OCI-LY3 (cell line): ENCODE data around the gene RAPGEF3.

Source experiments
- H2AFZ ChIP-seq: fragments of 200-600, 300-600 bp; shearing (Covaris generic); 2 replicates; pipeline ENCODE4 v1.6.0; 2014; ENCODE audit warnings: antibody characterized with exemption, low read depth, low read length
- H3K27ac ChIP-seq: fragments of 200-600, 300-600 bp; sonication (generic); 2 replicates; pipeline ENCODE4 v1.5.1; 2014; ENCODE audit warnings: mild to moderate bottlenecking, low read length, moderate library complexity, mixed read lengths
- H3K27me3 ChIP-seq: fragments of 200-600, 300-600 bp; sonication (generic); 2 replicates; pipeline ENCODE4 v1.6.1; 2014; ENCODE audit warnings: low read depth, low read length, mixed read lengths
- H3K36me3 ChIP-seq: fragments of 200-600, 300-600 bp; sonication (generic); replicated peaks from 2 replicates; pipeline ENCODE3; 2014; ENCODE audit warnings: low read depth, low read length, mixed read lengths
- H3K4me1 ChIP-seq: fragments of 300-600, 200-600 bp; sonication (generic); 2 replicates; pipeline ENCODE4 v1.6.1; 2014; ENCODE audit warnings: low read length, mixed read lengths
- H3K4me2 ChIP-seq: fragments of 200-600, 300-600 bp; sonication (generic); 2 replicates; pipeline ENCODE4 v1.6.1; 2014; ENCODE audit warnings: low read length, mixed read lengths
- H3K4me3 ChIP-seq: fragments of 300-600, 200-600 bp; sonication (generic); 2 replicates; pipeline ENCODE4 v1.5.1; 2014; ENCODE audit warnings: antibody characterized with exemption, mild to moderate bottlenecking, low read length, moderate library complexity
- H3K79me2 ChIP-seq: fragments of 300-600, 200-600 bp; shearing (Covaris generic); 2 replicates; pipeline ENCODE4 v1.6.1; 2014; ENCODE audit warnings: mild to moderate bottlenecking, low read length, mixed read lengths
- H3K9ac ChIP-seq: fragments of 300-600, 200-600 bp; shearing (Covaris generic); 2 replicates; pipeline ENCODE4 v1.6.0; 2014; ENCODE audit warnings: mild to moderate bottlenecking, low read length, moderate library complexity
- H3K9me3 ChIP-seq: fragments of 200-600, 300-600 bp; shearing (Covaris generic); 2 replicates; pipeline ENCODE4 v1.6.1; 2014; ENCODE audit warnings: low read length, mixed read lengths; ENCODE audit not compliant: insufficient read depth
- H4K20me1 ChIP-seq: fragments of 200-600, 300-600 bp; sonication (generic); 2 replicates; pipeline ENCODE4 v1.6.1; 2016; ENCODE audit warnings: low read length, mixed read lengths; ENCODE audit not compliant: insufficient read depth
- CTCF ChIP-seq: fragments of 200-600, 300-600 bp; sonication (generic); IDR thresholded peaks from 2 replicates; pipeline ENCODE4 v1.5.1; 2014; ENCODE audit warnings: antibody characterized with exemption, low read length, low read depth
- EZH2phosphoT487 ChIP-seq: fragments of 200-600 bp; shearing (Covaris generic); IDR thresholded peaks from 2 replicates; pipeline ENCODE4 v1.6.1; 2018; ENCODE audit warnings: antibody characterized with exemption, mixed run types, low read depth

The RAPGEF3 gene

GRCh38 chr12:47790676-47791350, 32.1 kb upstream of the RAPGEF3 start:
- TF ChIP-seq CTCF: no peak
- no peak for TF ChIP-seq EZH2phosphoT487
- H2AFZ ChIP-seq: no peak overlapping the region
- no peaks in the 10 kb centered on the region for H3K9me3 ChIP-seq
- no peak overlapping the region for H3K4me3 ChIP-seq
- H3K9ac ChIP-seq: no peak overlapping the region
- no peaks in the 10 kb centered on the region for H3K79me2 ChIP-seq
- no peaks in the 10 kb centered on the region for H3K27me3 ChIP-seq
- peaks cover 57% of the 10 kb centered on the region for H3K36me3 ChIP-seq
- no peaks in the 10 kb centered on the region for H3K4me1 ChIP-seq
- H3K27ac ChIP-seq: no peak overlapping the region
- no peaks in the 10 kb centered on the region for H4K20me1 ChIP-seq
- H3K4me2 ChIP-seq: no peak overlapping the region

GRCh38 chr12:47789712-47790489, 31.2 kb upstream of the RAPGEF3 start:
- Histone ChIP-seq H3K27ac (no peak overlapping the region), H3K27me3 (no peaks in the 10 kb centered on the region), H2AFZ (no peak overlapping the region), H3K4me1 (no peaks in the 10 kb centered on the region), H4K20me1 (no peaks in the 10 kb centered on the region), H3K36me3 (peaks cover 63% of the 10 kb centered on the region), H3K9ac (no peak overlapping the region), H3K4me2 (no peak overlapping the region), H3K4me3 (no peak overlapping the region), H3K79me2 (no peaks in the 10 kb centered on the region), H3K9me3 (no peaks in the 10 kb centered on the region)
- TF ChIP-seq CTCF (no peak), EZH2phosphoT487 (no peak)

- Histone ChIP-seq H3K9ac (no peak overlapping the region), H3K36me3 (peaks cover 63% of the 10 kb centered on the region), H3K4me3 (no peak overlapping the region), H3K27ac (no peak overlapping the region), H3K27me3 (no peaks in the 10 kb centered on the region), H3K9me3 (no peaks in the 10 kb centered on the region), H3K4me1 (no peaks in the 10 kb centered on the region), H3K4me2 (no peak overlapping the region), H4K20me1 (no peaks in the 10 kb centered on the region), H3K79me2 (no peaks in the 10 kb centered on the region), H2AFZ (no peak overlapping the region)
- TF ChIP-seq EZH2phosphoT487: no peak
- TF ChIP-seq CTCF: no peak
Observed at GRCh38 chr12:47789141-47789540, 30.5 kb upstream of the RAPGEF3 start.

GRCh38 chr12:47787596-47788319, 29.1 kb upstream of the RAPGEF3 start:
- H3K9me3 ChIP-seq: no peaks in the 10 kb centered on the region
- peaks cover 70% of the 10 kb centered on the region for H3K36me3 ChIP-seq
- H3K4me2 ChIP-seq: no peak overlapping the region
- H4K20me1 ChIP-seq: no peaks in the 10 kb centered on the region
- H3K9ac ChIP-seq: no peak overlapping the region
- H2AFZ ChIP-seq: no peak overlapping the region
- TF ChIP-seq EZH2phosphoT487: no peak
- no peaks in the 10 kb centered on the region for H3K27me3 ChIP-seq
- H3K27ac ChIP-seq: no peak overlapping the region
- no peaks in the 10 kb centered on the region for H3K79me2 ChIP-seq
- H3K4me1 ChIP-seq: no peaks in the 10 kb centered on the region
- no peak overlapping the region for H3K4me3 ChIP-seq
